Nephron (organoid): ENCODE measurements around the gene CCBE1.
"Not testable (repeated sequence)": the region's sequence is repeated elsewhere in the genome, so short reads cannot be mapped to it uniquely, and the experiment has no call there.

Source experiments
- H3K27ac Mint-ChIP-seq, 3 experiments: 2 replicates each; pipeline ENCODE4 v1.8.0; 2020; ENCODE audit warnings: mixed read lengths in 3 of 3, mild to moderate bottlenecking in 2 of 3, moderate library complexity in 1 of 3
- H3K27me3 Mint-ChIP-seq: 2 replicates; pipeline ENCODE4 v1.8.0; 2021; ENCODE audit warnings: low read depth, mild to moderate bottlenecking, moderate library complexity, mixed read lengths
- H3K36me3 Mint-ChIP-seq: 2 replicates; pipeline ENCODE4 v1.8.0; 2020; ENCODE audit warnings: low read depth, mixed read lengths
- H3K4me1 Mint-ChIP-seq: 2 replicates; pipeline ENCODE4 v1.8.0; 2020; ENCODE audit warnings: mixed read lengths
- H3K4me3 Mint-ChIP-seq, 3 experiments: 2 replicates each; pipeline ENCODE4 v1.8.0; 2020; ENCODE audit warnings: mild to moderate bottlenecking in 3 of 3, mixed read lengths in 3 of 3, moderate library complexity in 2 of 3
- H3K9me3 Mint-ChIP-seq: 2 replicates; pipeline ENCODE4 v1.8.0; 2020; ENCODE audit warnings: mixed read lengths
- CTCF ChIP-seq, 3 experiments: fragments of 200-600 bp; sonication (generic); IDR thresholded peaks; one replicate each; pipeline ENCODE4 v1.5.0; 2021; ENCODE audit warnings: antibody characterized with exemption in 3 of 3; ENCODE audit not compliant: unreplicated experiment in 3 of 3

The CCBE1 gene

DNA sequence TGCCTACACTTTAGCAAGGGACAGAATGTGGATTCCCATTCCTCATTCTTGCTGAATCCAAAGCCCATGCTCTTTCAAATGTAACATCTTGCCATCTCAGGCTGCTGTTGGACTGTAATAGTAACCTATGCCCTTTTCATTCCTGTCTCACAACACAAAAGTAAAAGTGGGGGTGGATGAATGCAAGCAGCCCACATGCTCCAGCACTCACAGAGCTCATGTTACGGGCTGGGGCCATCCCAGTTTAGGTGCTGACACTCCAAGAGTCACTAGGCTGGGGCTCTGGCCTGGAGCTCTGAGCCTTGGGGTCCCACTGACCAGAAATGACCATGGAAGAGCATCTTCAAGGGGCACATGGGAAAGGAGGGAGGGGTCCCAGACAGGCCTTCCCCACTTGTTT lies 47.6 kb downstream of the CCBE1 start:
- Mint-ChIP-seq H3K27ac (peak overlapping the region; percentile 64 to 86 (median 73)), H3K36me3 (peaks cover 7% of the 10 kb centered on the region), H3K4me1 (peaks cover 39% of the 10 kb centered on the region), H3K9me3 (no peaks in the 10 kb centered on the region), H3K4me3 (no peak overlapping the region), H3K27me3 (peaks cover 3% of the 10 kb centered on the region)
- no peak for TF ChIP-seq CTCF (IDR thresholded peaks at IDR 0.05; ENCODE audit: unreplicated experiment in 3 of 3)

DNA sequence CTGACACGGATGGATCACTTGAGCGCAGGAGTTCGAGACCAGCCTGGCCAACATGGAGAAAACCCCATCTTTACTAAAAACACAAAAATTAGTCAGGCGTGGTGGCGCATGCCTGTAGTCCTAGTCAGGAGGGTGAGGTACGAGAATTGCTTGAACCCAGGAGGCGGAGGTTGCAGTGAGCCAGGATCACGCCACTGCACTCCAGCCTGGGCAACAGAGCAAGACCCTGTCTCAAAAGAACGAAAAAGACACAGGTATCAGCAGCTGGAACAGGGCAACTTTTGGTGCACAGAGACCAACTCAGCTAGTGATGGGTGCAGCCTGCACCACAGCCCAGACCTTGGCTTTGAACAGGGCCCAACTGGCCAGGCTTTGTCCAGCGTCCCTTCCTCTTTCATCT lies 48.8 kb downstream of the CCBE1 start:
- Mint-ChIP-seq H3K4me1 (peaks cover 33% of the 10 kb centered on the region), H3K27ac (peak overlapping the region; percentile 64 to 86 (median 73))
- H3K4me3 Mint-ChIP-seq, H3K36me3 Mint-ChIP-seq, H3K9me3 Mint-ChIP-seq, H3K27me3 Mint-ChIP-seq: not testable (repeated sequence)

DNA sequence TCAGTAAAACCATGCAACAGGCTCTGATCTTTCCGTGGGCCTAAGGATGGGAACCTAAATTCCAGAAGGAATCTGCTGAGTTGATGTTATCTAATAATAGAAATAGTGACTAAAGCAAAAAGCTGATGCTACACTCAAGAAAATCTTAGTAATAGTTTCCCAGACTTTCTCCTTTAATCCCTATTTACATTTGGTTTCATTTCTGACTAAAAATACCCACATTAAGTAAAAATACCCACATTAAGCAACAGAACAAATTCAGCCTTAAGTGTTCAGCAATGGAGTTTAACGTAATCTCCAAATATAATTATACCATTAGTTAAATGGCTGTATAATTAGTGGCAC lies 50.3 kb downstream of the CCBE1 start:
- H3K4me1 Mint-ChIP-seq = peaks cover 28% of the 10 kb centered on the region
- H3K27me3 Mint-ChIP-seq = peaks cover 3% of the 10 kb centered on the region

GRCh38 chr18:59646228-59646962 lies 50.8 kb downstream of the CCBE1 start:
- Mint-ChIP-seq H3K9me3 (no peaks in the 10 kb centered on the region), H3K27ac (peak overlapping the region; percentile 43 to 78 (median 47)), H3K27me3 (peaks cover 3% of the 10 kb centered on the region), H3K36me3 (peaks cover 4% of the 10 kb centered on the region), H3K4me1 (peaks cover 32% of the 10 kb centered on the region), H3K4me3 (no peak overlapping the region)
- no peak for TF ChIP-seq CTCF (IDR thresholded peaks at IDR 0.05; ENCODE audit: unreplicated experiment in 3 of 3)

More for the DNA sequence above, 50.3 kb downstream of the CCBE1 start:
- no peak for TF ChIP-seq CTCF (IDR thresholded peaks at IDR 0.05; ENCODE audit: unreplicated experiment in 3 of 3)
- Mint-ChIP-seq H3K4me3 (no peak overlapping the region), H3K27ac (peak overlapping the region; percentile 43 to 78 (median 47)), H3K9me3 (no peaks in the 10 kb centered on the region), H3K36me3 (peaks cover 7% of the 10 kb centered on the region)

DNA sequence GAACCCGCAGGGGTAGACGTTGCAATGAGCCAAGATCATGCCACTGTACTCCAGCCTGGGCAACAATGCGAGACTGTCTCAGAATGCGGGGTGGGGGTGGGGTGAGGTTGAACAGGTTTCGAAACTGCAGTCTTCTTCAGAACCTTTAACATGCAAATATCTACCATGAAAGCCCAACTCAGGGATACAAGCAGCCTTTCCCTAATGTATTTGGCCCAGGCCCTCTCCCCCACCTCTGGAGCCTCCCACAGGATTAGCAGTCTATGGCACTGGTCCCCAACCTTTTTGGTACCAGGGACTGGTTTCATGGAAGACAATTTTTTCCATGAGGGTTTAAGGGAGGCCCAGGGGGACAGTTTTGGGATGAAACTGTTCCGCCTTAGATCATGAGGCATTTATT lies 53.5 kb downstream of the CCBE1 start:
- no peak overlapping the region for H3K4me3 Mint-ChIP-seq
- H3K27me3 Mint-ChIP-seq = no peaks in the 10 kb centered on the region
- no peak for TF ChIP-seq CTCF (IDR thresholded peaks at IDR 0.05; ENCODE audit: unreplicated experiment in 3 of 3)
- no peak overlapping the region for H3K27ac Mint-ChIP-seq
- H3K36me3 Mint-ChIP-seq = peaks cover 3% of the 10 kb centered on the region
- H3K4me1 Mint-ChIP-seq = peaks cover 24% of the 10 kb centered on the region
- no peaks in the 10 kb centered on the region for H3K9me3 Mint-ChIP-seq

GRCh38 chr18:59640721-59641120 lies 56.5 kb downstream of the CCBE1 start:
- TF ChIP-seq CTCF (IDR thresholded peaks at IDR 0.05; ENCODE audit: unreplicated experiment in 3 of 3) = no peak
- Mint-ChIP-seq H3K4me3 (no peak overlapping the region), H3K9me3 (no peaks in the 10 kb centered on the region), H3K27me3 (no peaks in the 10 kb centered on the region), H3K27ac (peak overlapping the region in 1 of 3 experiments; percentile 46), H3K36me3 (no peaks in the 10 kb centered on the region), H3K4me1 (peaks cover 33% of the 10 kb centered on the region)
